ENCODE data around the gene ERCC5. TPM values are rescaled to one million over a fixed set of nuclear protein-coding genes. Genes with fewer than 3 reads are reported as not detected.

ERCC5 gene
- total RNA-seq, 2 donors from 2014 or later: 65.9 to 95.5 TPM

DNA sequence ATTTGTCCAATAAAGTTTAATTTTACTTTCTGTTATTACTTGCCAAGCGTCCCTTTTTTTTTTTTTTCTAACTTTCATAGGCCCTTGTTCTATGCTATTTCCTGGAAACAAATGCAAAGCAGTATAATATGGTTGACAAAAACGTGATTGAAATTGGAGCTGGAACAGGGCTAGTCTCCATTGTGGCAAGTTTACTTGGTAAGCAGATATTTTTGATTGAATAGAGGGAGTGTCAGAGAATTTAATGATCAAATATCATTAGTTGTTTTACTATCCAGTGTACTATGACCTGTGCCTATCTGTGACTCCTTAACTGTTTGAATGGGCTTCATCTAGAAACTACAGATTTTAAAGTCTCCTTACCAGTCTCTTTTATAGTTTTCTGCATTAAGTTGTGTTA lies 46.7 kb downstream of the ERCC5 start:
- H3K9me3 Mint-ChIP-seq: no peaks in the 10 kb centered on the region
- no peak overlapping the region for H3K4me3 Mint-ChIP-seq
- H3K27ac Mint-ChIP-seq: no peak overlapping the region
- ATAC-seq (replicated peaks): no peak
- no peaks in the 10 kb centered on the region for H3K4me1 Mint-ChIP-seq
- no peaks in the 10 kb centered on the region for H3K36me3 Mint-ChIP-seq (ENCODE audit: low read depth)
- H3K27me3 Mint-ChIP-seq: no peaks in the 10 kb centered on the region

DNA sequence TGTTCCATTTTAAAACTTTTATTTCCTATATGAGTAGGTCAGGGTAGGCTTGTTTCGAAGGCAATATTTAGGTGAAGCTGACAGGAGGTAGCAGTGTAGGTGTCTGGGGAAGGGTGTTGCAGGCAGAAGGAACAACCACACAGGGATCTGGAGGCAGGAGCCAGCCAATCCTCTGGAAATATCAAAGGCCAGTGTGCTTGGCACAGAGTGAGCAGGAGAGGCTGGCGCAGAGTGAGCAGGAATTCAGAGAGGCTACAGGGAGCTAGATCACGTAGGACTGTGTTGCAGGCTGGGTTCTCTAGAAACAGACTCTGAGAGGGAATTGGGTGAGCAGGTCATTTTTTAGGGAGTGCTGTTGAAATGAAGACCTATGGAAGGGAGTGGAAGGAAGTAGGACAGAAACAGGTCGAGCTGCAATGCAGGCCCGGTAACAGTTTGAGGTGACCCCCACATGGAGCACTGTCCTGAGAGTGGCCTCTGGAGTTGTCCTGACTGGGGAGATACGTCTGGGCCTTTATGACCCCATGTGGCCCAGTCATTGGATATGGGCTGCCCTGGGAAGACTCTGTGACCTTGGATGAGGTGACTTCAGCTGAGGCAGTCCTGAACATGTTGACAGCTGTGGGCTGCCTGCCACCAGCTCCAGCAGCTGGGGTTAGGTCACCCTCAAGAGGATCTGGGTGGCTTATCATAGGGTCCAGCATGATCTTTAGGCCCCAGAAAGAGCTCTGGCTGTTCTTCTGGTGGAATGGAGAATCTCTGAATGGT lies 51.7 kb downstream of the ERCC5 start:
- Mint-ChIP-seq H3K4me1 (no peaks in the 10 kb centered on the region), H3K27me3 (no peaks in the 10 kb centered on the region), H3K27ac (peak overlapping the region; percentile 15), H3K36me3 (ENCODE audit: low read depth) (no peaks in the 10 kb centered on the region), H3K9me3 (no peaks in the 10 kb centered on the region), H3K4me3 (no peak overlapping the region)
- ATAC-seq (replicated peaks): no peak

DNA sequence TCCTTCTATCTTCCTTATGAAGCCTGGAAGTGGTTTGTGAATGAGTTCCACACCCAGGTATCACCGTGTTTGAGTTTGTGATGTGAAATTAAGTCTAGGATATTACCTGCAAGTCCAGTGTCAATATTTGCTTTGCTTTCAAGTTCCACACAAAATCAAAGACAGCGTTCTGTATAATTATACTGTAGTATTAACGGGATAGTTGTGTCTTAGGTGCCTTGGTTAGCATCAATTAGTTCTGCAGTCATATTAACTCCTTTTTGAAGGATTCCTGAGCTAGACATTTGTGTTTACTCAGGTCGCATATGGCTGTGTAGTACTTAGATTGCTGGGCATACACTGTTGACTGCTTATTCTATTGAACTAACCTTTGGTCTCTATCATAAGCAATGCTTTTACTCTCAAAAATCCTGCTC lies 54.4 kb downstream of the ERCC5 start:
- H3K4me3 Mint-ChIP-seq: no peak overlapping the region
- no peaks in the 10 kb centered on the region for H3K36me3 Mint-ChIP-seq (ENCODE audit: low read depth)
- H3K27ac Mint-ChIP-seq: no peak overlapping the region
- H3K9me3 Mint-ChIP-seq: no peaks in the 10 kb centered on the region
- peaks cover 7% of the 10 kb centered on the region for H3K27me3 Mint-ChIP-seq
- ATAC-seq (replicated peaks): no peak
- H3K4me1 Mint-ChIP-seq: no peaks in the 10 kb centered on the region

DNA sequence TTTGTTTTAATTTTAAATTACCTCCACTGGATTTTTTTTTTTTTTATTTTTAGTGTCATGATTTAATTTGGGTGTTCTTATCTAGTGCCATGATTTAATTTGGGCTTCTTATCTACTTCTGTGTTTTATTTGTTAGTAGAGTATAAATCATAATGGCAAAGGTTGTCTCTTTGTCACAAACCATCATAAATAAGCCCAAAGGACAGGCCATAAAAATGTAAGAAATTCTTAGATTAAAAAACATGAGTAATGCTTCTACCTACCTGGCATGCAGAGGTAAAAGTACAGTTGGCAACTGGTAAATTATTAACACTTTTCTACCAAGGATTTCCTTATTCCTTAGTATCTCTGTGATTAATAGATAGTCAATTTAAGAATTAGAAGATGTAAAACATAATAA lies 55.2 kb downstream of the ERCC5 start:
- H3K9me3 Mint-ChIP-seq: no peaks in the 10 kb centered on the region
- H3K4me1 Mint-ChIP-seq: no peaks in the 10 kb centered on the region
- no peak overlapping the region for H3K4me3 Mint-ChIP-seq
- H3K36me3 Mint-ChIP-seq (ENCODE audit: low read depth): no peaks in the 10 kb centered on the region
- peaks cover 9% of the 10 kb centered on the region for H3K27me3 Mint-ChIP-seq
- no peak overlapping the region for H3K27ac Mint-ChIP-seq
- no peak for ATAC-seq (replicated peaks)

DNA sequence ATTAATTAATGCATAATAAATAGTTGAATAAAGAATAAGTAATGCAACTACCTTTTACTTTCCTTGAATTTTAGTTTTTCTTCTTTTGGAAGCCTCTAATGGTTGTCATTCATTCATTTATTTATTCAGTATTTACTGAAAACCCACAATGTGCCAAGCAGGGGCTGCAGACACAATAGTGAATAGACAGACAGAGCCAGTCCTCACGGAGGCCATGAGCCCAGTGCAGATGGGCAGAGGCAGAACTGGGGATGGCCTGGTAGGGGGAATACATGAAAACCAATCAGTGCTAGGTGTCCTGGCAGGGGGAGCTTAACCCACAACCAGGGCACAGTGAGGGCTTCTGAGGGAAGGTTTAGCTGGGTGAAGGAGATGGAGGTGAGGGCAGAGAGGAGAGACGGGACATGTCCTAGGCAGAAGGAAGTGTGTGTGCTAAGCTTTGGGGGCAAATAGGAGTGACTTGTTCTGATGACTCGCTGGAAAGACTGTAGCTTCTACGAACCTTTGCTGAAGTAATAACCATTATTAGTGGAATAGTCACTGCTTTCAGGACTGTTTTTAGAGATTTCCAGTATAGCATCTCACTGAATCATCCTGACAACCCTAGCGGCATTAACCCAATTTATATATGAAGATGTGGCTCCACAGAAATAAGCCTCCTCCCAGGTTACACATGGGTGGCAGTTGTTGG lies 55.9 kb downstream of the ERCC5 start:
- H3K4me1 Mint-ChIP-seq: no peaks in the 10 kb centered on the region
- no peak for ATAC-seq (replicated peaks)
- H3K27me3 Mint-ChIP-seq: peaks cover 12% of the 10 kb centered on the region
- H3K36me3 Mint-ChIP-seq (ENCODE audit: low read depth): no peaks in the 10 kb centered on the region
- no peak overlapping the region for H3K27ac Mint-ChIP-seq
- no peaks in the 10 kb centered on the region for H3K9me3 Mint-ChIP-seq
- H3K4me3 Mint-ChIP-seq: no peak overlapping the region

DNA sequence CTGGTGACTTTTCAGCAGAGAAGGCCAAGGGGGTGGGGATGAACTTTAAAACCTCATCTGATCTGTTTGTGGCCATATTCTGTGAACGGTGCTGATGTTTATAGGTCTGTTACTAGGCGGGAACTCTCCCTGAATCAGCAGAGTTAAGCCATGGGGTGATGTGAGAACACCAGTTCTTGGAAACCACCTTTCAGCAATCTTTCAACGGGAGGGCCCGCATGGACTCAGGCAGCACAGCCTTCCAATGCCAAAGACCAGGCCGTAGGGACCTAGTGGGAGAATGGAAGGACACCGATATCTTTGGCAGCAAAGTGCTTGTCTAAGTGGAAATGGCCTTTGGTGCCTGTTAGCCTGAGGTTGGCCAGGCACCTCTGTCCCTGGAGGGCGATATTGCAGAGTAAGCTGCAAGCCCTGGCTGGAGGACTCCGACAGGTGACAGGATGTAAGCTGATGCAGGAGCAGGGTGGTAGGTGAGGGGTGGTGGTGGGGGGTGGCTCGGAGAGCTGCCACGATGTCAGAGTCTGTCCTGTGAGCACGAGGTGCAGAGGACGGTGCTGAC lies 57.0 kb downstream of the ERCC5 start:
- Mint-ChIP-seq H3K4me1 (no peaks in the 10 kb centered on the region), H3K4me3 (no peak overlapping the region), H3K27me3 (peaks cover 18% of the 10 kb centered on the region), H3K36me3 (ENCODE audit: low read depth) (no peaks in the 10 kb centered on the region), H3K9me3 (no peaks in the 10 kb centered on the region), H3K27ac (no peak overlapping the region)
- no peak for ATAC-seq (replicated peaks)

DNA sequence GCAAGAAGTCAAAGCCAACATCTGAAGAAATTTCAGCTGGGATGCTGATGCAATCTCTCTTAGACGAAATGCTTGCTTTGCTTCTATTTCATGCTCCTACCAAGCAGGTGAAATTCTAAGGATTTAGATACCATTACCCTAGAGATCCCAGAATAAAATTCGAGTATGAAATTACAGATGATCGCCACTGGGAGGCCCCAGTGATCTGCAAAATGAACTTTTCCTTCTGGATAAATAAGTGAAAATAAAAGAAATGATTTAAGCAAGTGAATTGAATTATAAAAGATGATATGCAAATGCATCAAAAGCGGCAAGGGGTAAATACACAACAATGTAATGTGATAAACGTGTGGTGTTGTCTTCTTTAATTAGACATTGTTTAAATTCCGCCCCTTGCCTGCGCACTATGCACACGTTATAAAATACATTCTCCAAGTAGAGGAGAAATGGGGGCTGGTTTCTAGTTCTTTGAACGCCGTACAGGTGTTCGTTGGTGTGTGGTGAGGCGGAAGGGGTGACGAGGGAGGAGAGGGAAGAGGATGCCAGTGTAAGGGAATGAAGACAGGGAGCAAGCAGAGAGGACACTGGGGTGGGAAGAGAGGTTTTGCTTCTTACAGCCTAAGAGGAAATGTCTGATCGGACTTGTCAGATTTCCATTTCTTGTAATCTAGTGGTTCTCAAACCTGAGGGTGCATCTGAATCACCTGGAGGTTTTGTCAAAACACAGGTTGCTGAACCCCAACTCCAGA lies 58.0 kb downstream of the ERCC5 start:
- no peaks in the 10 kb centered on the region for H3K9me3 Mint-ChIP-seq
- no peaks in the 10 kb centered on the region for H3K36me3 Mint-ChIP-seq (ENCODE audit: low read depth)
- no peak for ATAC-seq (replicated peaks)
- no peaks in the 10 kb centered on the region for H3K4me1 Mint-ChIP-seq
- H3K4me3 Mint-ChIP-seq: no peak overlapping the region
- peaks cover 22% of the 10 kb centered on the region for H3K27me3 Mint-ChIP-seq
- H3K27ac Mint-ChIP-seq: no peak overlapping the region

DNA sequence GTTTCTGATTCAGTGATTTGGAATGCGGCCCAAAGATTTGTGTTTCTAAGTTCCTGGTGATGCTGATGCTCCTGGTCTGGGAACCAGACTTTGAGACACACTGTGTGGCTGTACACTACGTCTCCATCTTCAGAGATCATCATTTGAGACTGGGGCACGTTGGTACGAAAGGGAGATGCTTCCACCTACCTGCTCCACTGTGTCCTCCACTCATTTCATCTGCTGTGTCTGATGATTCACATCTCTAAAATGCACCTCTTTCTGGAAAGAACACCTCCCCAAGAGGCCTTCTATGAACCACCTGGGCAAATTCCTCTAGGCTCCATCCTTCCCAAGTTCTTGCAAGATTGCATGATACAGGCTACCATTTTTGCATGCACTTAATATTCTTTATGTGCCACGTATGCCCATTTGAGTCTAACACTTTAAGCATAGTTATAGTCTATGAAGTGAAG lies 58.6 kb downstream of the ERCC5 start:
- no peak overlapping the region for H3K27ac Mint-ChIP-seq
- H3K36me3 Mint-ChIP-seq (ENCODE audit: low read depth): no peaks in the 10 kb centered on the region
- H3K4me1 Mint-ChIP-seq: no peaks in the 10 kb centered on the region
- no peak overlapping the region for H3K4me3 Mint-ChIP-seq
- H3K27me3 Mint-ChIP-seq: peaks cover 22% of the 10 kb centered on the region
- no peak for ATAC-seq (replicated peaks)
- no peaks in the 10 kb centered on the region for H3K9me3 Mint-ChIP-seq

DNA sequence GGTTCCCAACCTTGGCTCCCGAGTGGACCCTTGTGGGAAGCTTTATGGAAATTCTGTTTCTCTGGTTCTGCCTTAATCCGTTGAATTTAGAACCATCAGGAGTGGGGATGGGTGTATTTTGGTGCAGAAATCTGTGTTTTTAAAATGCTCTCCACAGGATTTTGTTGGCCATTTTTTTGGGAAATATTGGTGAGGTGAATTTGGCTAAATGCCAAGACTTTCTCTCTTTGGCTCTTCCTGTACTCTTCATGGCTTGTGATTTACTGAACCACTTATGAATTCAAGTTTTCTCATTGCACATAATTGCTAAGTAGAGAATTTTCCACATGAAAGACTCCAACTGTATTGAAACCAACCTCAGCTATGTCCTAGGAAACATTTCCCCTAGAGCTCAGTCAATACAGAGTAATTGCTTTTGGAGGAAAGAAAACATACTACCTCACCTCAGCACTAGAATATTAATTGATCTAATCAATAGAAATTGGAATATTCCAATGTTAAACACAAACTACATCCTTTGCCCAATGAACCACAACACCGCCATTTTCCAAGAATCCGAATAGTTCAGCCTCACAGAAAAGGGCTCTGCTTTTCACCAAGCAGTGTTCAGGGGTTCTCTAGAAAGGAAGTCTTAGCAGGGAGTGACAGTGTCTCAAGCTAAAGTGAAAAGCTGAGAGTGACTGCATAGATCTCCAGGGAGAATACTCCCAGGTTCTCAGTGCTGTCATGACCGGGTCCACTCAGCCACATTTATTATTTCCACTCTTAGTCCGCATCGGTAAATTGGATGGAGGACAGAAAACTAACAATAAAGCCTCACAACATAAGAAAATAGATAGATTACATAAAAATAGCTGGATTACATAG lies 60.3 kb downstream of the ERCC5 start:
- ATAC-seq (replicated peaks): no peak
- Mint-ChIP-seq H3K4me3 (no peak overlapping the region), H3K9me3 (no peaks in the 10 kb centered on the region), H3K27me3 (peaks cover 29% of the 10 kb centered on the region), H3K36me3 (ENCODE audit: low read depth) (no peaks in the 10 kb centered on the region), H3K27ac (no peak overlapping the region), H3K4me1 (no peaks in the 10 kb centered on the region)

DNA sequence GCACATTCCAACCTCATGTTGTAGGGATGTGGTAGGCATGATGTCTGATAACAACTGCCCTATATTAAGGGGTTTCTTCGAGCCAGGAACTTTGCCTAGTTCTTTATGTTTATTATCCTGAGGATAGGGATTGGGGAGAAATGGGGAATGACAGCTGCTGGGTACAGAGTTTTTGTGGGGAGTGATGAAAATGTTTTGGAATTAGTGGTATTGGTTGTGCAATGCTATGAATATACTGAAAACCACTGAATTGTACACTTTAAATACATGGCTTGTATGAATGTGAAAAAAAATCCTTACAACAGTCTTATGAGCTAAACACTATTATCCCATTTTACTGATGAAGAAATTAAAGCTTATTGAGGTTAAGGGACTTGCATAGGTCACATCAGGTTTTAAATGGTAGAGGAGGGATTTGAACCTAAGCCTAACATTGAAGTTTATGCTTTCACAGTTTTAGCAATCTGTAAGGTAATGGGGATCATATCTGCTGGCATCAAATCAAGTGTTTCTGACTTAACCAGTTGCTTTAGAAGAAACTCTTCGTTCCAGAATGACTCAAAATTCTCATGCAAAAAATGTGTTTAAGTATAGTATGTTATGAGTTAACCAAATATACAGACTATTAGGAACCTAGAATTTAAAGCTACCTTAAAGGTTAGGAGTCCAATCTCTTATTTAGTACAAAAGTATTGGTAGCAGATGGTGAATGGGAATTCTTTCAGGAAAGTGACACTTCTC lies 61.4 kb downstream of the ERCC5 start:
- no peak overlapping the region for H3K4me3 Mint-ChIP-seq
- no peaks in the 10 kb centered on the region for H3K36me3 Mint-ChIP-seq (ENCODE audit: low read depth)
- no peaks in the 10 kb centered on the region for H3K9me3 Mint-ChIP-seq
- H3K27ac Mint-ChIP-seq: no peak overlapping the region
- peaks cover 29% of the 10 kb centered on the region for H3K27me3 Mint-ChIP-seq
- no peaks in the 10 kb centered on the region for H3K4me1 Mint-ChIP-seq
- peak; percentile 52 for ATAC-seq (replicated peaks)

DNA sequence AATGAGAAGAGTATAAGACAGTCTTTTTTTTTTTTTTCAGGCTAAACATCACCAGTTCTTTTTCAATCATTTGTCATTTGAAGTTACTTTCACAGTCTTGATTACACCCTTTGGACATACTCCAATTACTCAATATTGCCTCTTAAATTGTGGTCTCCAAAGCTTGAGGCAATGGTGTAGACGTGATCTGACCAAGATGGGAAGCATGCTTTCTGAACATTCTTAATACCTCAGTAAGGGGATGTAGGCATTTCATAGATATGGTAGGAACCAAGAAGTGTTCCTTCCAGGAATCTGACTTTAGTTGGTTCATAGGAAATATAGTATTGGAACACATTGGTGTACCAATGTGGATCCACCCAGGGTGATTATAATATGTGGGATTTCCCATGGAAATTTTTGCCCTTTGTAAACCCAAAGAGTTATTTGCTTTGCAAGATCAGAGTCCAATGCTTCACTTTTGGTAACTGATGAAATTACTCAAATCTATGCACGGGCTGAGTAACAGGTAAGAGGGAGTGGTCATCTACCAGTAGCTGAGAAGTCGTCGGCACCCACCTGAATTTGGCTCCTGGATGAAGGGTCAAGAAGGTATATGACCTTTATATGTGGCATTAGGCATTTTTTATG lies 62.2 kb downstream of the ERCC5 start:
- no peaks in the 10 kb centered on the region for H3K4me1 Mint-ChIP-seq
- no peak for ATAC-seq (replicated peaks)
- no peaks in the 10 kb centered on the region for H3K36me3 Mint-ChIP-seq (ENCODE audit: low read depth)
- peaks cover 33% of the 10 kb centered on the region for H3K27me3 Mint-ChIP-seq
- no peak overlapping the region for H3K4me3 Mint-ChIP-seq
- H3K27ac Mint-ChIP-seq: no peak overlapping the region
- no peaks in the 10 kb centered on the region for H3K9me3 Mint-ChIP-seq

DNA sequence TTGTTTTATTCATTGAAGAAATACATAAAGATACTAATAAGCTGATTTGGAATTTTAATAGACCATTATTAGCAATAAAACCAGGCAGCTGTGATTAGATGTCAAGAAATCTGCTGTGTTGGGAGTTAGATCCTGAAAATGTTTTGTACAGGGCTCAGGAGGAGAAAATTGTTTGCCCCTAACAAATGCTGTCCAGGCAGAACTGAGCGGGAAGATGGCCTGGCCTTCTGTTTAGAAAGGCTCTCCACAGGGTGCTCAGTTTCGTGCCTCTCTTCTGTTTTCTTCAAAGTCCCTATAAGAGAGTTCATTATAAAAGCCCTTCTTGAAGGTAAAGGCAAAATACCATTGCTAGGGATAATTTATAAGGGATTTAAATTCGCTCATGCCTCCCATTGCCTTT lies 64.1 kb downstream of the ERCC5 start:
- no peak for ATAC-seq (replicated peaks)
- Mint-ChIP-seq H3K4me3 (no peak overlapping the region), H3K9me3 (no peaks in the 10 kb centered on the region), H3K27ac (no peak overlapping the region), H3K36me3 (ENCODE audit: low read depth) (no peaks in the 10 kb centered on the region), H3K27me3 (peaks cover 35% of the 10 kb centered on the region), H3K4me1 (no peaks in the 10 kb centered on the region)

DNA sequence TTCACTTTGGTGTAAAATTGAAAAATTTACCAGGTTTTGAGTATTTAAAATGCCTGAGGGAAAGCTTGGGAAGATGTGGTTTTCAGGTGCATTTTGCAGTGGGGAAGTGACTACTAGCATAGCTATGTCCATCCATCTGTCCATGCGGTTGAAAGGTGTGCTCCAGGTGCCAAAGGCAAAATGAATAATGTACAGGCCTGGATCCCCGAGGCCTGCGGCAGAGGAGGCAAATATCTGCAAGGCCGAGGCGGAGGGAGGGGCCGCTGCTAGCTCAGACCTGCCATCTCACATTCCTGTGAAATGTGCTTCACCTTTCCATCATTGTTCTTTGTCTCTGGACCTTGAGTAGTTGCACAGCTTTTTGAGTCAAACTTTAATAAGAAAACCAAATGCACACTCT lies 65.5 kb downstream of the ERCC5 start:
- H3K9me3 Mint-ChIP-seq: no peaks in the 10 kb centered on the region
- no peak overlapping the region for H3K4me3 Mint-ChIP-seq

More for the DNA sequence above, 65.5 kb downstream of the ERCC5 start:
- Mint-ChIP-seq H3K4me1 (no peaks in the 10 kb centered on the region), H3K27me3 (peaks cover 32% of the 10 kb centered on the region), H3K36me3 (ENCODE audit: low read depth) (no peaks in the 10 kb centered on the region), H3K27ac (no peak overlapping the region)
- ATAC-seq (replicated peaks): no peak

Data from activated T-helper 17 cell treated with anti-CD3 and anti-CD28 coated beads, Interleukin-2, amount 50 U/mL, for 72 hours (primary cell).